CD8-positive, alpha-beta memory T cell (primary cell): ENCODE results near the gene MRPL42. TPM values are rescaled to one million over a fixed set of nuclear protein-coding genes. Genes with fewer than 3 reads are reported as not detected.

Experiments
- CTCF ChIA-PET: fragments of 350-600 bp; sonication (Branson Sonifier 250); formaldehyde crosslinking; loops from one replicate; lab custom pipeline; 2021; ENCODE audit warnings: antibody characterized with exemption; lab: Charles Lee
- POLR2A ChIA-PET: fragments of 350-600 bp; sonication (Branson Sonifier 250); formaldehyde crosslinking; loops from one replicate; lab custom pipeline; 2021; ENCODE audit warnings: antibody characterized with exemption; lab: Charles Lee
- DNase-seq, 5 donors: peaks; one replicate each; pipeline versions ENCODE4 v3.0.0 to v3.0.0-alpha.2; 2020 to 2022; ENCODE audit warnings: mixed read lengths in 1 of 5
- H3K27ac ChIP-seq: one replicate; pipeline ENCODE4 v1.7.0; 2013; ENCODE audit warnings: low read depth, mild to moderate bottlenecking, low read length, moderate library complexity
- H3K27me3 ChIP-seq: 2 replicates; pipeline ENCODE4 v1.7.0; 2013; ENCODE audit warnings: low read length, mild to moderate bottlenecking; ENCODE audit not compliant: insufficient read depth, poor library complexity, severe bottlenecking
- H3K36me3 ChIP-seq: 2 replicates; pipeline ENCODE4 v1.7.0; 2013; ENCODE audit warnings: mild to moderate bottlenecking, low read length, moderate library complexity; ENCODE audit not compliant: insufficient read depth
- H3K4me1 ChIP-seq: 2 replicates; pipeline ENCODE4 v1.7.0; 2013; ENCODE audit warnings: mild to moderate bottlenecking, low read length, moderate library complexity; ENCODE audit not compliant: insufficient read depth
- H3K4me3 ChIP-seq: 2 replicates; pipeline ENCODE4 v1.7.0; 2013; ENCODE audit warnings: mild to moderate bottlenecking, low read length
- H3K9me3 ChIP-seq: 2 replicates; pipeline ENCODE4 v1.7.0; 2013; ENCODE audit warnings: mild to moderate bottlenecking, low read length
- H3K27ac Mint-ChIP-seq, 8 donors: one replicate each; pipeline ENCODE4 v1.8.0; 2020 to 2021; ENCODE audit warnings: mixed read lengths in 8 of 8, mild to moderate bottlenecking in 6 of 8, inconsistent platforms in 3 of 8, moderate library complexity in 3 of 8
- H3K27me3 Mint-ChIP-seq, 2 donors: one replicate each; pipeline ENCODE4 v1.8.0; 2020 to 2021; ENCODE audit warnings: mixed read lengths in 2 of 2, mild to moderate bottlenecking in 1 of 2, moderate library complexity in 1 of 2
- H3K36me3 Mint-ChIP-seq, 3 donors: one replicate each; pipeline ENCODE4 v1.8.0; 2020 to 2021; ENCODE audit warnings: mixed read lengths in 3 of 3, inconsistent platforms in 1 of 3, mild to moderate bottlenecking in 1 of 3
- H3K4me1 Mint-ChIP-seq, 3 donors: one replicate each; pipeline ENCODE4 v1.8.0; 2020 to 2021; ENCODE audit warnings: mixed read lengths in 3 of 3, inconsistent platforms in 1 of 3, mild to moderate bottlenecking in 1 of 3
- H3K4me3 Mint-ChIP-seq, 7 donors: one replicate each; pipeline ENCODE4 v1.8.0; 2020 to 2021; ENCODE audit warnings: mixed read lengths in 7 of 7, mild to moderate bottlenecking in 6 of 7, moderate library complexity in 4 of 7, inconsistent platforms in 2 of 7
- H3K9me3 Mint-ChIP-seq, 5 donors: one replicate each; pipeline ENCODE4 v1.8.0; 2020 to 2022; ENCODE audit warnings: mixed read lengths in 5 of 5, mild to moderate bottlenecking in 3 of 5, moderate library complexity in 2 of 5, inconsistent platforms in 1 of 5
- polyA plus RNA-seq: library from polyadenylated mRNA; unstranded; fragments of 300-500 nt; fragmentation: Illumina TruSeq; gene quantifications from one replicate; pipeline ENCODE4 v1.2.3, GENCODE V29; 2021
- total RNA-seq, 2 experiments: library from RNA; stranded (reverse); gene quantifications; one replicate each; pipeline ENCODE4 v1.2.3, GENCODE V29; 2021

The MRPL42 gene
- total and polyA plus RNA-seq, 3 experiments from 2014 or later = 57.1 to 87.2 (median 84.1) TPM

- H3K9me3 ChIP-seq = no peaks in the 10 kb centered on the region
- Mint-ChIP-seq H3K27me3 (peaks cover 0 to 1% of the 10 kb centered on the region in 2 donors), H3K27ac (peak overlapping the region; percentile 16 to 96 (median 92)), H3K9me3 (no peaks in the 10 kb centered on the region), H3K4me1 (peaks cover 60 to 67% (median 65%) of the 10 kb centered on the region in 3 donors), H3K36me3 (peaks cover 0 to 10% (median 0%) of the 10 kb centered on the region in 3 donors), H3K4me3 (peak overlapping the region; percentile 90 to 96 (median 94))
- no peaks in the 10 kb centered on the region for H3K36me3 ChIP-seq
- H3K4me1 ChIP-seq = peaks cover 60% of the 10 kb centered on the region
- H3K4me3 ChIP-seq = peak overlapping the region; percentile 64
- H3K27me3 ChIP-seq = no peaks in the 10 kb centered on the region
- H3K27ac ChIP-seq = peak overlapping the region; percentile 82
- ChIA-PET POLR2A (interaction anchor here (1.0 to 1.3 kb wide), 3 partner anchors 16 to 511 kb away, joined by 3 to 7 read pairs (median 6); partner anchors contain the start of gene EEA1), CTCF (interaction anchor here (0.7 to 2.6 kb wide), 5 partner anchors 9 to 661 kb away, joined by 4 to 9 read pairs (median 4); partner anchors contain the start of gene MRPL42)
- no peak for DNase-seq
These were observed 27.1 kb upstream of the MRPL42 start for GRCh38 chr12:93440043-93440835.

- Histone ChIP-seq H3K4me3 (peak overlapping the region; percentile 64), H3K27me3 (no peaks in the 10 kb centered on the region), H3K9me3 (no peaks in the 10 kb centered on the region), H3K4me1 (peaks cover 52% of the 10 kb centered on the region), H3K27ac (peak overlapping the region; percentile 82), H3K36me3 (no peaks in the 10 kb centered on the region)
- ChIA-PET POLR2A (interaction anchor here (1.0 to 1.4 kb wide), 5 partner anchors 17 to 512 kb away, joined by 3 to 7 read pairs (median 4); partner anchors contain the start of genes EEA1 and MRPL42), CTCF (interaction anchor here (0.7 to 2.6 kb wide), 5 partner anchors 10 to 660 kb away, joined by 3 to 9 read pairs (median 4); partner anchors contain the start of gene MRPL42)
- Mint-ChIP-seq H3K4me1 (peaks cover 53 to 59% (median 56%) of the 10 kb centered on the region in 3 donors), H3K27ac (peak overlapping the region; percentile 82 to 96 (median 92)), H3K9me3 (no peaks in the 10 kb centered on the region), H3K36me3 (peaks cover 0 to 10% (median 0%) of the 10 kb centered on the region in 3 donors), H3K27me3 (peaks cover 0 to 1% of the 10 kb centered on the region in 2 donors), H3K4me3 (peak overlapping the region; percentile 90 to 96 (median 94))
- peak; percentile 32 to 64 (median 45) for DNase-seq
These were observed 26.2 kb upstream of the MRPL42 start for GRCh38 chr12:93441081-93441616.

GRCh38 chr12:93441617-93442410 lies 25.5 kb upstream of the MRPL42 start, which contains the start of gene UBE2N:
TSS of gene UBE2N (minus strand) at chr12:93441947. CDS start at chr12:93441884, 63 bp downstream.
- Mint-ChIP-seq H3K27me3 (peaks cover 0 to 1% of the 10 kb centered on the region in 2 donors), H3K9me3 (no peaks in the 10 kb centered on the region), H3K36me3 (peaks cover 0 to 10% (median 0%) of the 10 kb centered on the region in 3 donors), H3K27ac (peak within 1 kb of the TSS; percentile 92 to 100 (median 98)), H3K4me3 (peak within 1 kb of the TSS; percentile 93 to 98 (median 96)), H3K4me1 (peaks cover 46 to 52% (median 50%) of the 10 kb centered on the region in 3 donors)
- peak within 1 kb of the TSS; percentile 68 for H3K4me3 ChIP-seq
- H3K4me1 ChIP-seq = peaks cover 45% of the 10 kb centered on the region
- no peaks in the 10 kb centered on the region for H3K36me3 ChIP-seq
- H3K27me3 ChIP-seq = no peaks in the 10 kb centered on the region
- ChIA-PET CTCF (interaction anchor here (1.1 to 2.6 kb wide), 3 partner anchors 25 to 455 kb away, joined by 3 to 9 read pairs (median 4); partner anchors contain the start of gene MRPL42), POLR2A (interaction anchor here (0.5 to 1.4 kb wide), 11 partner anchors 18 to 1017 kb away, joined by 3 to 7 read pairs (median 4); partner anchors contain the start of genes CRADD, EEA1 and MRPL42)
- H3K27ac ChIP-seq = peak within 1 kb of the TSS; percentile 82
- no peaks in the 10 kb centered on the region for H3K9me3 ChIP-seq
- DNase-seq = peak; percentile 95 to 98 (median 96)

- peak overlapping the region; percentile 68 for H3K4me3 ChIP-seq
- DNase-seq = no peak
- ChIA-PET CTCF (interaction anchor here (1.1 to 2.6 kb wide), 4 partner anchors 24 to 455 kb away, joined by 3 to 9 read pairs (median 4); partner anchors contain the start of gene MRPL42), POLR2A (interaction anchor here (0.5 to 1.4 kb wide), 8 partner anchors 25 to 1016 kb away, joined by 3 to 6 read pairs (median 4); partner anchors contain the start of genes CRADD, EEA1 and MRPL42)
- peak overlapping the region; percentile 92 to 98 (median 96) for H3K4me3 Mint-ChIP-seq
- peaks cover 0 to 10% (median 0%) of the 10 kb centered on the region in 3 donors for H3K36me3 Mint-ChIP-seq
- peak overlapping the region; percentile 90 to 100 (median 98) for H3K27ac Mint-ChIP-seq
- peaks cover 39 to 45% (median 41%) of the 10 kb centered on the region in 3 donors for H3K4me1 Mint-ChIP-seq
- no peaks in the 10 kb centered on the region for H3K9me3 ChIP-seq
- H3K9me3 Mint-ChIP-seq = no peaks in the 10 kb centered on the region
- H3K27me3 Mint-ChIP-seq = peaks cover 0 to 1% of the 10 kb centered on the region in 2 donors
- H3K27ac ChIP-seq = peak overlapping the region; percentile 82
- no peaks in the 10 kb centered on the region for H3K36me3 ChIP-seq
- H3K4me1 ChIP-seq = peaks cover 42% of the 10 kb centered on the region
- no peaks in the 10 kb centered on the region for H3K27me3 ChIP-seq
These were observed 24.6 kb upstream of the MRPL42 start for GRCh38 chr12:93442411-93443340.

- H3K27me3 ChIP-seq = no peaks in the 10 kb centered on the region
- H3K9me3 ChIP-seq = no peaks in the 10 kb centered on the region
- DNase-seq = no peak
- H3K4me3 ChIP-seq = no peak overlapping the region
- H3K36me3 Mint-ChIP-seq = peaks cover 0 to 10% (median 0%) of the 10 kb centered on the region in 3 donors
- peak overlapping the region in 5 of 7 donors; percentile 12 to 97 (median 53) for H3K4me3 Mint-ChIP-seq
- H3K27ac ChIP-seq = no peak overlapping the region
- CTCF ChIA-PET = interaction anchor here (1.5 kb wide), 1 partner anchor 346 kb away, joined by 3 read pairs; no protein-coding TSS in a partner anchor
- no peaks in the 10 kb centered on the region for H3K36me3 ChIP-seq
- peaks cover 0 to 1% of the 10 kb centered on the region in 2 donors for H3K27me3 Mint-ChIP-seq
- no peaks in the 10 kb centered on the region for H3K9me3 Mint-ChIP-seq
- peaks cover 30 to 38% (median 32%) of the 10 kb centered on the region in 3 donors for H3K4me1 Mint-ChIP-seq
- POLR2A ChIA-PET = interaction anchor here (1.1 kb wide), 1 partner anchor 24 kb away, joined by 3 read pairs; the partner anchor contains the start of gene MRPL42
- H3K27ac Mint-ChIP-seq = peak overlapping the region in 6 of 8 donors; percentile 5 to 98 (median 71)
- peaks cover 39% of the 10 kb centered on the region for H3K4me1 ChIP-seq
These were observed 23.7 kb upstream of the MRPL42 start for GRCh38 chr12:93443576-93443975.

GRCh38 chr12:93447555-93448290 lies 19.6 kb upstream of the MRPL42 start:
- no peaks in the 10 kb centered on the region for H3K36me3 Mint-ChIP-seq
- peak overlapping the region in 3 of 8 donors; percentile 27 to 55 (median 28) for H3K27ac Mint-ChIP-seq
- peaks cover 3 to 7% (median 7%) of the 10 kb centered on the region in 3 donors for H3K4me1 Mint-ChIP-seq
- Histone ChIP-seq H3K27ac (no peak overlapping the region), H3K4me3 (no peak overlapping the region), H3K4me1 (peaks cover 20% of the 10 kb centered on the region), H3K9me3 (no peaks in the 10 kb centered on the region), H3K36me3 (no peaks in the 10 kb centered on the region), H3K27me3 (no peaks in the 10 kb centered on the region)
- ChIA-PET POLR2A (no interaction called here), CTCF (no interaction called here)
- peaks cover 4% of the 10 kb centered on the region in 2 donors for H3K27me3 Mint-ChIP-seq
- H3K4me3 Mint-ChIP-seq = peak overlapping the region in 1 of 7 donors; percentile 1
- no peaks in the 10 kb centered on the region for H3K9me3 Mint-ChIP-seq
- DNase-seq = peak in 1 of 5 donors; percentile 52
